HG02973 (cell line): ENCODE results near the gene BRD3.
"Not testable (repeated sequence)": the region's sequence is repeated elsewhere in the genome, so short reads cannot be mapped to it uniquely, and the experiment has no call there.

Source experiments
- ATAC-seq: cut with Tn5 transposase; IDR thresholded peaks from one replicate; pipeline ENCODE4 v1.9.1; 2021; ENCODE audit warnings: moderate library complexity; ENCODE audit not compliant: unreplicated experiment

The BRD3 gene

GRCh38 chr9:134067904-134068743, at the start of gene BRD3:
Gene BRD3, minus strand, starts transcription at chr9:134068026. Its CDS starts 14,549 bp downstream, at chr9:134053477.
- peak; percentile 69 for ATAC-seq

DNA sequence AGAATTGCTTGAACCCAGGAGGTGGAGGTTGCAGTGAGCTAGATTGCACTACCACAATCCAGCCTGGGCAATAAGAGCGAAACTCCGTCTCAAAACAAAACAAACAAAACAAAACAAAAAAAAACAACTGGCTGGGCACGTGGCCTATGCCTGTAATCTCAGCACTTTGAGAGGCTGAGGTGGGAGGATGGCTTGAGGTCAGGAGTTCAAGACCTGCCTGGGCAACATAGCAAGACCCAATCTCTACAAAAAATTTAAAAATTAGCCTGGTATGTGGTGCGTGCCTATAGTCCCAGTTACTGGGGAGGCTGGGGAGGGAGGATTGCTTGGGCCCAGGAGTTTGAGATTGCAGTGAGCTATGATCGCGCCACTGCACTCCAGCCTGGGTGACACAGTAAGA, 44.7 kb upstream of the BRD3 start:
- no peak for ATAC-seq

GRCh38 chr9:134111064-134111463, 43.2 kb upstream of the BRD3 start:
- ATAC-seq, result no peak

DNA sequence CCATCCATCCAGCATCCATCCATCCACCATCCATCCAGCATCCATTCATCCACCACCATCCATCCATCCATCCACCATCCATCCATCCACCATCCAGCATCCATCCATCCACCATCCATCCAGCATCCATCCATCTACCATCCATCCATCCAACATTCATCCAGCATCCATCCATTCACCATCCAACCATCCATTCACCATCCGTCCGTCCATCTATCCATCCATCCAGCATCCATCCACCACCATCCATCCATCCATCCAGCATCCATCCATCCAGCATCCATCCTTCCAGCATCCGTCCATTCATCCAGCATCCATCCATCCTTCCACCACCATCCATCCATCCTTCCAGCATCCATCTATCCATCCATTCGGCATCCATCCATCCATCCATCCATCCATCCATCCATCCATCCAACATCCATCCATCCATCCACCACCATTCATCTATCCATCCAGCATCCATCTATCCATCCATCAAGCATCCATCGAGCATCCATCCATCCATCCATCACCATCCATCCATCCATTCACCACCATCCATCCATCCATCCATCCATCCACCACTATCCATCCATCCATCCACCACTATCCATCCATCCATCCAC, 35.7 kb upstream of the BRD3 start:
- no peak for ATAC-seq

- no peak for ATAC-seq
These were observed 33.9 kb upstream of the BRD3 start for GRCh38 chr9:134101623-134102149.

DNA sequence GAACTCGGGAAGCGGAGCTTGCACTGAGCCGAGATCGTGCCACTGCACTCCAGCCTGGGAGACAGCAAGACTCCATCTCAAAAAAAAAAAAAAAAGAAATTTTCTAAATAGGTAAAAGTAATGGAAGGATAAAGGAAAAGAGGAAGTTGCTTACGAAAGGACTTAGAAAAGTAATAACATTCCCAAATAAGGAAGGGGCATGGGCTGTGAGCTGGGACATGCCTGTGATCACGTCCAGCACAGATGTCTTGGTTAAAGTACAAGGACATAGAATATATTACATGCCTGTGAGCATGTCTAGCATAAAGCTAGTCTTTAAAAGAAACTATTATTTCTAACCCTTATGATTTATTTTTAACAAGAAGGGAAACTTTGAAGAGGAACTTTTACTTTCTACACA, 33.3 kb upstream of the BRD3 start:
- ATAC-seq, result not testable (repeated sequence)

- ATAC-seq, result no peak
These were observed 32.2 kb upstream of the BRD3 start for GRCh38 chr9:134100040-134100439.

DNA sequence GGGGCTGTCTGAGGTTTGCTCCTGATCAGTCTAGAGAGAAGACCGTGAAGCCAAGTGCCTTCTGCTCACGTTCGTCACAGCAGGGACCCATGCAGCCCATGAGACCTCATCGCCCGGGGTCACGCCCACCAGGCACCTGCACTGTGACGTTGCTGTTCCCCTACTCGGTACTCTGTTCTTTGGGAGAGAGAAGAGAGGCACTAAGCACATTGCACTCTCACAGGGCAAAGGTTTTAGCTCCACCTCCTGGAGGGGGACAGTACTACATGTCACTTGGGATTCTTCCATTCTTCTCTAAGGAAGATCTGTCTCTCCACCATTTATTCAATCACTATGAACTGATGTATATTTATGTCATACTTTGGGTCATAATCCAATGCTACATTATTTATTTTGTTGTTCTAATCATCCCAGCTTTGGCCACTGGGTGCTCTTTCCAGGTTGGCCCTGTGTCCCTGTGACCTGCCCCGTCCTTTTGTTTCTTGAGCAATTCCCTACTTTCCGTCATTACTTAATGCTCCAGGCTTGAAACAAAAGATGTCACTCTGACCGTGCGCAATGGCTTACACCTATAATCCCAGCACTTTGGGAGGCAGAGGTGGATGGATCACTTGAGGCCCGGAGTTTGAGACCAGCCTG, 31.4 kb upstream of the BRD3 start:
- ATAC-seq, result no peak

GRCh38 chr9:134089972-134090371, 22.1 kb upstream of the BRD3 start:
- ATAC-seq, result no peak

DNA sequence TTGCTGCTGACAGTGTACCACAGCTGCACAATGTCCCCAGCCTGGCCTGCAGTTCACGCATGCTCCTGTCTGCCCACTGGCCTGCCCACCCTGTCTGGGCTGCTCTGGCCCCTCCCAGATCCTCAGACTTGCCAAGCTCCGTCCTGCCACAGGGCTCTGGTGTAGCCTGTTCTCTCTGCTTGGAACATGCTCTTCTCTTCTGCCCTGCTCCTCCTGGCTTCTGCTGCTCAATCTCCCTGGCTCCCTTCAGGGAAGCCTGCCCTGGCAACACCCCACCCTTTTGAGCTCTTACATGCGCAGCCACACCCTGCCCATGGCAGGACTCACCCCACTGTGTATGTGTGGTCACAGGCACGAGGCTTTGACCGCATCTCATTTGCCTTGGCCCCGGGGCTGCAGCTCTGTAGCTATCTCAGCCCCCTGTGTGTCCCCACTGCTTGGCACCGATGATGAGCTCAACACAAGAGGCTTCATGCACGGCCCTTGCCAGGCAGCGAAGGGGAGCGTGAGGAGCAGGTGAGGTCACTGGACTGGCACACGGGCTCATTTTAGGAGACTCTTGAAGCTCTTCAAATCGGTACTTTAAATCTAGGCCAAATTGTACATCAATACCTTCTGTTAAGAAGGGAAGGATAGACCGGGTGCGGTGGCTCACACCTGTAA, 20.4 kb upstream of the BRD3 start:
- no peak for ATAC-seq

- no peak for ATAC-seq
These were observed 17.8 kb upstream of the BRD3 start for GRCh38 chr9:134085674-134086073.

DNA sequence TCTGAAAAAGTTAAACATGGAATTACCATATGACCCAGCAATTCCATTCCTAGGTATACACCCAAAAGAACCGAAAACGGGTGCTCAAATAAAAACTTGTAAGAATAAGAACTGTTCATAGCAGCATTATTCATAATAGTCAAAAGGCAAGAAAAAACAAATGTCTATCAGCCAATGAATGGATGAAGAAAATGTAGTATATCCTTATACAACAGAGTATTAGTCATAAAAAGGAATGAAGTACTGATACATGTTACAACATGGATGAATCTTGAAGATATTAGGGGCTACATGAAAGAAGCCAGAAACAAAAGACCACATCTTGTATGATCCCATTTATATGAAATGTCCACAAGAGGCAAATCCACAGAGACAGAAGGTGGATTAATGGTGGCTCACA, 15.6 kb upstream of the BRD3 start:
- no peak for ATAC-seq

GRCh38 chr9:134076644-134077043, 8.8 kb upstream of the BRD3 start:
- no peak for ATAC-seq

DNA sequence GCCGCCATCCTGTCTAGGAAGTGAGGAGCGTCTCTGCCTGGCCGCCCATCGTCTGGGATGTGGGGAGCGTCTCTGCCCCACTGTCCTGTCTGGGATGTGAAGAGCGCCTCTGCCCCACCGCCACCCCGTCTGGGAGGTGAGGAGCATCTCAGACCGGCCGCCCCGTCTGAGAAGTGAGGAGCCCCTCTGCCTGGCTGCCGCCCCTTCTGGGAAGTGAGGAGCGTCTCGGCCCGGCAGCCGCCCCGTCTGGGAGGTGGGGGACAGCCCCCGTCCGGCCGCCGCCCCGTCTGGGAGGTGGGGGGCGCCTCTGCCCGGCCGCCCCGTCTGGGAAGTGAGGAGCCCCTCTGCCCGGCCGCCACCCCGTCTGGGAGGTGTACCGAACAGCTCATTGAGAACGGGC, 7.9 kb upstream of the BRD3 start:
- ATAC-seq, result not testable (repeated sequence)

GRCh38 chr9:134073500-134073899, 5.7 kb upstream of the BRD3 start:
- ATAC-seq, result no peak

GRCh38 chr9:134072683-134073082, 4.9 kb upstream of the BRD3 start:
- ATAC-seq, result not testable (repeated sequence)

DNA sequence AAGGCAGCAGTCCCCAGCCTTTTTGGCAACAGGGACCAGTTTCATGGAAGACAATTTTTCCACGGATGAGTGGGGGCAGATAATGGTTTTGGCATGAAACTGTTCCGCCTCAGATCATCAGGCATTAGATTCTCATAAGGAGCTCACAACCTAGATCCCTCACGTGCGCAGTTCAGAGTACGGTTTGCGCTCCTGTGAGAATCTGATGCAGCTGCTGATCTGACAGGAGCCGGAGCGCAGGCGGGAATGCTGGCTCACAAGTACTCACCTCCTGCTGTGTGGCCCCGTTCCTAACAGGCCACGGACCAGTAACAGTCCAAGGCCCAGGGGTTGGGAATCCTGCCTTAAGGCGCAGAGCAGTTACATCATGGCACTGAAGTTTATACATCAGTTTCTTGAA, 3.3 kb upstream of the BRD3 start:
- ATAC-seq, result no peak

- ATAC-seq, result no peak
These were observed 1.9 kb upstream of the BRD3 start for GRCh38 chr9:134069480-134070399.

GRCh38 chr9:134068744-134069479, 1.1 kb upstream of the BRD3 start:
- ATAC-seq, result no peak
